NCI-H1105 treated with DMSO at 0.1 percent for 48 hours (cell line): ENCODE measurements around the gene RPL37.
"Not testable (repeated sequence)": the region's sequence is repeated elsewhere in the genome, so short reads cannot be mapped to it uniquely, and the experiment has no call there.

ENCODE experiments used
- DNase-seq: peaks from one replicate; lab custom pipeline; 2025; lab: John Stamatoyannopoulos, UW

The RPL37 gene

DNA sequence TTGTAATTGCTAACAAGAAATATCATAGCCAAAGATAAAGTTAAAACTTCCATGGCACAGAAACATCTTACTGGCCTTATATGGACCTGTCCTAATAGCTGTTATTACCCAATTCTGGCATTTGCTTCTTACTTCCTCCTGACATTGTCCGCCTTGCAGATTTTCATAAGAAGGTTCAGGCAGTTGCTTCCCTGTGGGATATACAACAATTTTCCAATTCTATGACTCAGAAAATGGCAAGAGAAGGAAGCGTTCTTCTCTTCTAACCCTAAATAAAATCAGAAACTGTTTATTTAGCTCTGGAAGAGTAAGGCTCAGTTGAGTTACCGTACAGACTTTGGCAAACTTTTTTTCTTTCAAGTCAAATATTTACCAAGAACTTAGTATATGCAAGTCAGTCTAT is 38.5 kb downstream of the RPL37 start:
- DNase-seq, result no peak

DNA sequence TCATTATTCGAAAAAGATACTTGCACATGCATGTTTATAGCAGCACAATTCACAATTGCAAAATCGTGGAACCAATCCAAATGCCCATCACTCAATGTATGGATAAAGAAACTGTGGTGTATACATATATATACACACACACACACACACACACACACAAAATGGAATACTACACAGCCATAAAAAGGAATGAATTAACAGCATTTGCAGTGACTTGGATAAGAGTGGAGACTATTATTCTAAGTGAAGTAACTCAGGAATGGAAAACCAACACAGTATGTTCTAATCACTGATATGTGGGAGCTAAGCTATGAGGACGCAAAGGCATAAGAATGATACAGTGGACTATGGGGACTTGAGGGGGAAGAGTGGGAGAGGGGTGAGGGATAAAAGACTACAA is 40.1 kb downstream of the RPL37 start:
- not testable (repeated sequence) for DNase-seq

DNA sequence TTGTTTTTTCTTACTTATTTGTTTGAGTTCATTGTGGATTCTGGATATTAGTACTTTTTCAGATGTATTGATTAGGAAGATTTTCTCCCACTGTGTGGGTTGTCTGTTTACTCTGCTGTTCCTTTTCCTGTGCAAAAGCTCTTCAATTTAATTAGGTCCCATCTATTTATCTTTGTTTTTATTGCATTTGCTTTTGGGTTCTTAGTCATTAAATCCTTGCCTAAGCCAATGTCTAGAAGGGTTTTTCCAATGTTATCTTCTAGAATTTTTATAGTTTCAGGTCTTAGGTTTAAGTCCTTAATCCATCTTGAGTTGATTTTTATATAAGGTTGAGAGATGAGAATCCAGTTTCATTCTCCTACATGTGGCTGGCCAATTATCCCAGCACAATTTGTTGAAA is 40.7 kb downstream of the RPL37 start:
- DNase-seq, result not testable (repeated sequence)

DNA sequence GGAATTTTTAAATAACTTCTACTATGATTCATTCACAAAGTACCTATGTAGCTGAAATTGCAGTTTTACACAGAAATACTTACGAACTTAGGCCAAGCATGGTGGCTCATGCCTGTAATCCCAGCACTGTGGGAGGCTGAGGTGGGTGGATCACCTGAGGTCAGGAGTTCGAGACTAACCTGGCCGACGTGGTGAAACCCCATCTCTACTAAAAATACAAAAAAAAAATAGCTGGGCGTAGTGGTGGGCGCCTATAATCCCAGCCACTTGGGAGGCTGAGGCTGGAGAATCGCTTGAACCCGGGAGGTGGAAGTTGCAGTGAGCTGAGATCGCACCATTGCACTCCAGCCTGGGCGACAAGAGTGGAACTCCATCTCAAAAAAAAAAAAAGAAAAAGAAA is 42.3 kb downstream of the RPL37 start:
- not testable (repeated sequence) for DNase-seq

DNA sequence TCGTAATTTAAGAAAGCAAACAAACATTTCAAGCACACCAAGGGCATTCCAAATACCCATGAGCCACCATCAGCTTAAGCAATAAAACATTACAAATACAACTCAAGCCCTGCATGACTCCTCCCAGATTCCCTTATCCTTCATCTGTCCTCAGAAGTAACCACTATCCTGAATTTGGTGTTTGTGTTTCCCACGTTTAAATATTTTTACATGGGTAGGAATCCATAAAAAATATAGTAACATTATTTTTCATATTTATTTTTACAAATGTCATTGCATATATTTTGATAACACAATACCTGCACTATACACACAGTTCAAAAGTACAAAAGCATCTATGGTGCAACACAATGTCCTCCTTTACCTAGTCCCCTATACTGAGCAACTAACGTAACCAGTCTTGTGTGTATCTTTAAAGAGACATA is 43.3 kb downstream of the RPL37 start:
- DNase-seq, result no peak

DNA sequence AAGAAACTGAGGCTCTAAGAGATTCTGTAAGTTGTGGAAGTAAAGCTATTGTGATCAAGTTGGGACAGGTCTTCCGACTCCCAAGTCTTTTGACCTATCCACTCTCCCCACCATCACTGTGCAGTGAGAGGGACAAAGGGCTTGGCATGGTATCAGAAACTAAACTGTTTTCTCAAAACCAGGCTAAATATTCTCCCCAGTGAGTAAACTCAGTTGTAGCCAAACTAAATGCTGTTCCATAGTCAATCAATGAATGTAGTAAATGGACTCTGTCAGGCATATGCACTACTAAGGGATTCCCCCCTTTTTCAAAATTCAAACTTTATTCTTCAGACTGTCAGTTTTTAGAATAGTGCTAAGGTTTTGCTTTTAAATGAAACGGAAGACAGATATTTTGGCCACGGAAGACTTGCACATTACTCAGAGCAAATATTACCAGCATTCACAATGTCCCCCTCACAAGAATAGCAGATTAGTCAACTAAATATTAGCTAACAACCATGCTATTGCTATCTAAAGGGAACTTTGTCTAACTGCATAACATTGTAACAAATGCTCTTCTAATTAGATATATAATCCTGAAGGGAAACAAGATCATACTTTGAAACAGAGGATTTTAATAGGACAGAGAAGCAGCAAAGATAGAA is 44.0 kb downstream of the RPL37 start:
- DNase-seq, result no peak

DNA sequence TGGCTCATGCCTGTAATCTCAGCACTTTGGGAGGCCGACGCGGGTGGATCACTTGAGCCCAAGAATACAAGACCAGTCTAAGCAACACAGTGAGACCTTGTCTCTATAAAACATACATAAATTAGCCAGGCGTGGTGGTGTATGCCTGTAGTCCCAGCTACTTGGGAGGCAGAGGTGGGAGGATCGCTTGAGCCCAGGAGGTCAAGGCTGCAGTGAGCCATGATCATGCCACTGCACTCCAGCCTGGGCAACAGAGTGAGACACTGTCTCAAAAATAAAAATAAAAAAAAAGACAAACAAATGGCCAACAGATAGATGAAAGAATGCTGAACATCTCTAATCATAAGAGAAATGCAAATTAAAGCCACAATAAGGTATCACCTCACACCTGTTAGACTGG is 46.1 kb downstream of the RPL37 start:
- DNase-seq, result not testable (repeated sequence)

DNA sequence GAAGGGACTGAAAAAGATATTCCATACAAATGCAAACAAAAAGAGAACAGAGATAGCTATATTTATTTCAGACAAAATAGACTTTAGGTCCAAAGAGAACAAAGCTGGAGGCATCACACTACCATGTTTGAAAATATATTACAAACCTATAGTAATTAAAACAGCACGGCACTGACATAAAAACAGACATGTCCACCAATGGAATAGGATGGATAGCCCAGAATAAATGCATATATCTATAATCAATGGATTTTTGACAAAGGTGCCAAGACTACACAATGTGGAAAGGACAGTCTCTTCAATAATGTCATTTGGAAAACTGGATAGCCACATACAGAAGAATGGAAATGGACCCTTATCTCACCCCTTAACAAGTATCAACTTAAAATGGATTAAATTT is 47.0 kb downstream of the RPL37 start:
- DNase-seq, result no peak

DNA sequence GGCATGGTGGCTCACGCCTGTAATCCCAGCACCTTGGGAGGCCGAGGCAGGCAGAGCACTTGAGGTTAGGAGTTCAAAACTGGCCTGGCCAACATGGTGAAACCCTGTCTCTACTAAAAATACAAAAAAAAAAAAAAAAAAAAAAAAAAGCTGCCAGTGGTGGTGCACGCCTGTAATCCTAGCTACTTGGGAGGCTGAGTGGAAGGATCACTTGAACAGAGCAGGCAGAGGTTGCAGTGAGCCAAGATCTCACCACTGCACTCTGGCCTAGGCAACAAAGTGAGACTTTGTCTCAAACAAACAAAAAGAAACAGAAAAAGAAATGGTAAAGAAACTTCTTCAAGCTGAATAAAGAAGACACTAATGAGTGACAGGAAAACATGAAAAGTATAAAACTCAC is 48.4 kb downstream of the RPL37 start:
- not testable (repeated sequence) for DNase-seq

DNA sequence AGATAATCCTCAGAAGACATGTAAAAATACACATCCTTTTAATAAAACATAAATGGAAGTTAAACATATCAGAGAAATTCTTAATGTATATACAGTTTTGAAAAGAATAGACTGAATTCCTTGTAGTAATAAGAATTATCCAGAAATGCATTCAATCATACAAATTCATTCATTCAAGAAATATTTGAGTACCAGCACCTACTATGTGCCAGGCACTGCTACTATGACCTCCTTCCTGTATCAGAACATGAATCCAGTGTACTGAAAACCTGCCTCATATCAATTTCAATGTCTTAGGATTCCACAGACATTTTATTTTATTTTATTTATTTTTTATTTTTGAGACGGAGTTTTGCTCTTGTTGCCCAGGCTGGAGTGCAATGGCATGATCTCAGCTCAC is 50.1 kb downstream of the RPL37 start:
- DNase-seq, result no peak

DNA sequence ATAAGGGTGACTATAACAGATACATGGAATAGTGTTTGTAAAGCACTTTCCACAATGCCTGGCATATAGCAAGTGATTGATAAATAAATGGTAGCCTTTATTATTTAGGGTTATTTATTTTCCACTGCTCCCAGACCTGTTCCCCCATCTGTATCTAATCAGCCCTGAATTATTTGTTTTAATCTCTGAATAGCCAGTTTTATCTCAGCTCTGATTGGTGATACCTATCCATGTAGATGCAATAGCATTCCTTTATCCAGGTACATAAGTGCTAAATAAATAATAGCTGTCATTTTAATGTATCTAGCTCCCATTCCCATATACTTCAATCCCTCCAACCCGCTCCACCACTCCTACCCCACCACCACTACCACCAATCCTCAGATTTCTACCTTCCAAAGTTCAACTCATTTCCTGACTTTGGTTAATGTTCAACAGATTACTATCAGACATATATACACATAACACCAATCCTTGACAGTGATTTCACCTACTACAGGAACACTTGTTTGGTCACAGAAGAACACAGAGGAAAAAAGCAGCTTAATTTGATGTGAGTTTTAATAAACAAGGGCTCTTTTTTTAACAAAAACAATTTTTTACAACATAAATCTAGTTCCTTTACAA is 50.9 kb downstream of the RPL37 start:
- DNase-seq, result no peak

DNA sequence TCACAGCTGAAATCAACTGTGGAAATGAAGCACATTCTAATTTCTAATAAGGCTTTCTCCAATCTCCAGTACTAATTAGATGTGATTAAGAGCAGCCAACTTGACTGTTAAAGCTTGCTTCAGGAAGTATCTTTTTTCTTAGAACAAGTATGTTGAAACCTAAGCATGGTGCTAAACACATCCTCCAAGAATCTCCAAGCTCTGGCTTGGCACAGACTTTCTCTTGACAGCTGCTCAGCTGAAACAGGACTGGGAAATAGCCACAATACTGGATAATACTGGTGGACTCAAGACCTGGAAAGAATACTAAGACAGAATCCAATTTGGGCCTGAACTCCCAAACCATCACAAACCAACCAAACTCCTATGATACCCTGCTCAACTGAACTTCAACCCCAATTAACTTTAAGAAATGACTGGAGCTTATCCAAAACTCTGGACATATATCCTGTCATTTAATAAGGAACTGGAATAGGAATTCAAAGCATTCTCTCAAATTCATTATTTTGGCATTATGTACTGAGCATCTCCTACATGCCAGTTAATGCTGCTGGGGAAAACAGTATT is 53.1 kb downstream of the RPL37 start:
- no peak for DNase-seq

DNA sequence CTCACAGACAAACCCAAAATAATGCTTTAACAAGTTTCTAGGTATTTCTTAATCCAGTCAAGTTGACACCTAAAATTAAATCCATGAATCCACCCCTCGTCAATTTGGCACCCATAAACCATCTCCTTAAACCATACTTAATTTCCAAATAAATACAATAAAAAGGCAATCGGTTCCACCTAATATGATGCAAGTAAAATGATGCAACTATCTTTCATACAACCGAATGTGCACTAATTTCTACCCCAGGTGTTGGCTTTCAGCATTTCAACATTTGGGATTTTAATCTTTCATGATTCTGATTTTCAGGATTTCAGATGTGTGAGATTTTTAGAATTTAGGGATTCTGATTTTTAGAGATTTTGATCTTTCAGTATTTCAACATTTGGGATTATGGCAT is 54.2 kb downstream of the RPL37 start:
- no peak for DNase-seq

DNA sequence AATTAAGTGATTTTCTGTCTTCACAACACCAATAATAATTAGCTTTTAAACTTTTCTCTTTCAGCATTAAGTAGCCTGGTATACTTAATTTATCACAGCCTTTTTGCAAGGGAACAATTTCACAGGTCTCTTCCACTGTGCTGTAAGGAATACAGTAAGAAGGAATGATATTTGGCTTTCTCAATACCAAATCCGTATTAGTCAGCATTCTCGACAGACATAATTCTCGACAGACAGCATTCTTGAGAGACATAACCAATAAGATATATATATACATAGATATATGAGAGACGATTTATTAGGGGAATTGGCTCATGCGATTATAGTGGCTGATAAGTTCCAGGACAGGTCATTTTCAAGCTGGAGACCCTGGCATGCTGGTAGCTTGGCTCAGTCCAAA is 54.8 kb downstream of the RPL37 start:
- DNase-seq, result no peak

DNA sequence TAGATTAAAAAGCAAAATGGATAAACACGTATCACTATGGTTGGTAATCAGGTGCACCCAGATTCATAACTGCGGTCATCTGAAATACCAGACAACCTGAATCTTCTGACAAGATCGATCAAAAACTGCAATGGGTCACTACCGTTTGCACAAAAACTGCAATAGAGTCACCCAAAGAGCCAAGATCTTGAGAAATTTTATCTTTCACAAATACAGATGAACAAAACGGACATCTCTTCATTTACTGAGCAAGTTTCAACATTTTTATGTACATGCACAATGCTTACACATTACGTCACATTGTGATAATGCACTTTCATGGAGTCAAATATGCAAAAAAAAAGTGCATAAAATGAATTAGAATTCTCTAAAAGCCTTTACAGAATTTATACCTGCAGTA is 55.5 kb downstream of the RPL37 start:
- no peak for DNase-seq

DNA sequence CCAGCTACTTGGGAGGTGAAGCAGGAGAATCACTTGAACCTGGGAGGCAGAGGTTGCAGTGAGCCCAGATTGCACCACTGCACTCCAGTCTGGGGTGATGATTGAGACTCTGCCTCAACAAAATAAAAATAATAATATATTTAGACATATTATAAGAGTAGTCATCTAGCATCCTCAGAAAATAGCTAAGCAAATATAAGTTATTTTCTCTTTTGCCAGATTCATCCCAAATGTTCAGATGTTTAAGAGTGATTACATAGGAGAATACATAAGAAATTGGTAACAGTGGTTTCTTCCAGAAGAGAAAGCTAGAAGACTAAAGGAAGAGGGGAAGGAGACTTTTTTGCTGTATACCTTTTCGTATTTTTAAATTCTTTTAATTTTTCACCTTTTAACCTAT is 56.9 kb downstream of the RPL37 start:
- DNase-seq, result no peak

DNA sequence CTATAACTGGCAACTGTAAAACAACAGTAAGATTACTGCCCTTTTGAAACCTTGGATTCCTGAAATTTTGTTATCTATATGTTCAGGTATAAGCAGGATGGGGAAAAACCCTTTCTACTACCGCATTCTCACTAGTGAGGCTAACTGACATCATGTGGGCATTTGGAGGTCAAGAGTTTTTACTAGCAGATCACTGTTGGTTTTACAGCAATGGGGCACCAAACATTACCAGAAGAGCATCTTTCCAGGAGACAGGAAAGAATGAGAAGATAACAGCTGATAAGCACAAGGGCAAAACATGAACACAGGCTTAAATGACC is 58.4 kb downstream of the RPL37 start:
- no peak for DNase-seq

DNA sequence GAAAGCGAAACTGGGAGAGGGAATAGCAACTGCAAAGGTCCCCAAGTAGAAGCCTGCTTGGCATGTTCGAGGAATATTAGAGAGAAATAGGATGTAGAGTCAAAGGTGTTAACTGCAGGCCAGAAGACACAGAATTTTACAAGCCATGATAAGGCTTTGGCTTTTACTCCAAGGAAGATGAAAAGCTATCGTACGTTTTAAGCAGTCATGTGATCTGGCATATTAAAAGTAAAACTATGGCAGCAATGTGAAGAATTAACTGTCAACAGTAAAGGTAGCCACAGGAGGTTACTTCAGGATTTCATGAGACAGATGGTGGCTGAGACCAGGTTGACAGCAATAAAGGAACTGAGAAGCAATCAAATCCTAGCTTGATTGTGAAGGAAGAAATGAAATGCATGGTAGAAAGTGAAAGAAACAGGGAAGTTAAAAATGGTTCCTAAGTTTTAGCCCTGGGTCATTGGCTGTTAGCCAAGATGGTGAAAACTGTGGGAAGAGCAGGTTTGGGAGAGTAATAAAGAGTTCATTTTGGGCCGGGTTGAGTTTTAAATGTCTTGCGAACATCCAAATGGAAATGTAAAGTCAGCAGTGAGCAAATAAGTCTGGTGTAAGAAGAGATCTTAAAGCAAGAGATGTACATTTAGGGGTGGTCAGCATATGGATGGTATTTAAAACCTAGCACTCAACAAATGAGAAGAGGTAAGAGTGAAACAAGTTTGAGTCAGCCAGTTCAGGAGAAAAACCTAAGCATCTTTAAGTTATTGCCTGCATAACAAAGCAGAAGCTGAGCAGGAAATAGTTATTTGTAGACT is 59.0 kb downstream of the RPL37 start:
- DNase-seq, result no peak
